GM21528 (cell line): Measurements from ENCODE around the gene HSD17B10.
A peak's percentile ranks its signal among the peaks of the same experiment; 100 is the strongest.
"Not testable (repeated sequence)": the region's sequence is repeated elsewhere in the genome, so short reads cannot be mapped to it uniquely, and the experiment has no call there.

Experiments used
- ATAC-seq: cut with Tn5 transposase; IDR thresholded peaks from one replicate; pipeline ENCODE4 v1.9.1; 2021; ENCODE audit warnings: mild to moderate bottlenecking, moderate library complexity; ENCODE audit not compliant: unreplicated experiment, low FRiP score

Gene HSD17B10

GRCh38 chrX:53438174-53438831, 4.1 kb upstream of the HSD17B10 start:
- ATAC-seq = no peak

- no peak for ATAC-seq
These were observed 3.0 kb upstream of the HSD17B10 start for GRCh38 chrX:53437206-53437605.

- ATAC-seq = peak; percentile 57
These were observed 1.8 kb upstream of the HSD17B10 start for GRCh38 chrX:53435997-53436396.

GRCh38 chrX:53430231-53430630, 3.9 kb downstream of the HSD17B10 start:
- ATAC-seq = no peak

GRCh38 chrX:53429755-53430154, 4.4 kb downstream of the HSD17B10 start:
- ATAC-seq = no peak

- no peak for ATAC-seq
These were observed 11.3 kb downstream of the HSD17B10 start, which contains the start of gene RIBC1 for GRCh38 chrX:53422861-53423306. Gene RIBC1, plus strand, starts transcription at chrX:53422873. Its CDS starts 3,404 bp downstream, at chrX:53426277.

GRCh38 chrX:53422086-53422860, 11.9 kb downstream of the HSD17B10 start, which contains the start of gene SMC1A:
Gene SMC1A, minus strand, starts transcription at chrX:53422654. Its CDS starts 54 bp downstream, at chrX:53422600.
- ATAC-seq = peak; percentile 95

- ATAC-seq = peak; percentile 14
These were observed 12.4 kb downstream of the HSD17B10 start for GRCh38 chrX:53421772-53422085.

GRCh38 chrX:53421125-53421524, 13.0 kb downstream of the HSD17B10 start:
- ATAC-seq = no peak

- ATAC-seq = not testable (repeated sequence)
These were observed 13.8 kb downstream of the HSD17B10 start for GRCh38 chrX:53420351-53420750.

- ATAC-seq = no peak
These were observed 21.7 kb downstream of the HSD17B10 start for GRCh38 chrX:53412446-53412845.

GRCh38 chrX:53403535-53403934, 30.6 kb downstream of the HSD17B10 start:
- no peak for ATAC-seq

GRCh38 chrX:53398216-53398615, 36.0 kb downstream of the HSD17B10 start:
- no peak for ATAC-seq

- ATAC-seq = no peak
These were observed 38.4 kb downstream of the HSD17B10 start for GRCh38 chrX:53395605-53396298.

- ATAC-seq = no peak
These were observed 50.6 kb downstream of the HSD17B10 start for GRCh38 chrX:53383376-53384076.
